ENCODE data around the gene FLNA.
"Not testable (repeated sequence)": the region's sequence is repeated elsewhere in the genome, so short reads cannot be mapped to it uniquely, and the experiment has no call there.

Gene FLNA

GRCh38 chrX:154374313-154375155 is at the start of gene FLNA:
Gene FLNA, minus strand, starts transcription at chrX:154374634. Its CDS starts 3,389 bp downstream, at chrX:154371245.
- no peak for DNase-seq (ENCODE audit: low read depth in 2 of 2)

GRCh38 chrX:154420402-154420756 is 45.9 kb upstream of the FLNA start:
- DNase-seq (ENCODE audit: low read depth in 2 of 2): no peak

GRCh38 chrX:154419688-154420401 is 45.4 kb upstream of the FLNA start:
- no peak for DNase-seq (ENCODE audit: low read depth in 2 of 2)

GRCh38 chrX:154419189-154419588 is 44.8 kb upstream of the FLNA start:
- DNase-seq (ENCODE audit: low read depth in 2 of 2): no peak

- DNase-seq (ENCODE audit: low read depth in 2 of 2): no peak
These were observed 42.7 kb upstream of the FLNA start for GRCh38 chrX:154417157-154417556.

GRCh38 chrX:154413142-154413541 is 38.7 kb upstream of the FLNA start:
- no peak for DNase-seq (ENCODE audit: low read depth in 2 of 2)

GRCh38 chrX:154412468-154412867 is 38.0 kb upstream of the FLNA start:
- DNase-seq (ENCODE audit: low read depth in 2 of 2): no peak

- peak in 1 of 2 donors; percentile 56 for DNase-seq (ENCODE audit: low read depth in 2 of 2)
These were observed 37.5 kb upstream of the FLNA start for GRCh38 chrX:154411981-154412340.

- no peak for DNase-seq (ENCODE audit: low read depth in 2 of 2)
These were observed 34.9 kb upstream of the FLNA start, which contains the start of gene DNASE1L1 for GRCh38 chrX:154409222-154409871. Gene DNASE1L1, minus strand, starts transcription at chrX:154409254. Its CDS starts 3,686 bp downstream, at chrX:154405568.

GRCh38 chrX:154408659-154409221 is 34.3 kb upstream of the FLNA start:
- no peak for DNase-seq (ENCODE audit: low read depth in 2 of 2)

GRCh38 chrX:154404625-154405192 is 30.3 kb upstream of the FLNA start:
- no peak for DNase-seq (ENCODE audit: low read depth in 2 of 2)

- DNase-seq (ENCODE audit: low read depth in 2 of 2): no peak
These were observed 29.4 kb upstream of the FLNA start for GRCh38 chrX:154403858-154404257.

- DNase-seq (ENCODE audit: low read depth in 2 of 2): no peak
These were observed 28.8 kb upstream of the FLNA start for GRCh38 chrX:154403192-154403591.

GRCh38 chrX:154402622-154403127 is 28.2 kb upstream of the FLNA start:
- DNase-seq (ENCODE audit: low read depth in 2 of 2): no peak

GRCh38 chrX:154401918-154402621 is 27.6 kb upstream of the FLNA start:
- DNase-seq (ENCODE audit: low read depth in 2 of 2): no peak

- DNase-seq (ENCODE audit: low read depth in 2 of 2): no peak
These were observed 26.8 kb upstream of the FLNA start for GRCh38 chrX:154401045-154401799.

GRCh38 chrX:154400369-154400817 is 26.0 kb upstream of the FLNA start:
- not testable (repeated sequence) for DNase-seq (ENCODE audit: low read depth in 2 of 2)

- DNase-seq (ENCODE audit: low read depth in 2 of 2): no peak
These were observed 25.3 kb upstream of the FLNA start for GRCh38 chrX:154399527-154400368.
